ENCODE measurements around the gene SOX12. TPM values are rescaled to one million over a fixed set of nuclear protein-coding genes. Genes with fewer than 3 reads are reported as not detected.

SOX12 gene
- total and polyA plus RNA-seq, 2 donors (not counting 1 experiment from before 2014, with no cell fraction given) = 5.3 to 13.6 TPM

DNA sequence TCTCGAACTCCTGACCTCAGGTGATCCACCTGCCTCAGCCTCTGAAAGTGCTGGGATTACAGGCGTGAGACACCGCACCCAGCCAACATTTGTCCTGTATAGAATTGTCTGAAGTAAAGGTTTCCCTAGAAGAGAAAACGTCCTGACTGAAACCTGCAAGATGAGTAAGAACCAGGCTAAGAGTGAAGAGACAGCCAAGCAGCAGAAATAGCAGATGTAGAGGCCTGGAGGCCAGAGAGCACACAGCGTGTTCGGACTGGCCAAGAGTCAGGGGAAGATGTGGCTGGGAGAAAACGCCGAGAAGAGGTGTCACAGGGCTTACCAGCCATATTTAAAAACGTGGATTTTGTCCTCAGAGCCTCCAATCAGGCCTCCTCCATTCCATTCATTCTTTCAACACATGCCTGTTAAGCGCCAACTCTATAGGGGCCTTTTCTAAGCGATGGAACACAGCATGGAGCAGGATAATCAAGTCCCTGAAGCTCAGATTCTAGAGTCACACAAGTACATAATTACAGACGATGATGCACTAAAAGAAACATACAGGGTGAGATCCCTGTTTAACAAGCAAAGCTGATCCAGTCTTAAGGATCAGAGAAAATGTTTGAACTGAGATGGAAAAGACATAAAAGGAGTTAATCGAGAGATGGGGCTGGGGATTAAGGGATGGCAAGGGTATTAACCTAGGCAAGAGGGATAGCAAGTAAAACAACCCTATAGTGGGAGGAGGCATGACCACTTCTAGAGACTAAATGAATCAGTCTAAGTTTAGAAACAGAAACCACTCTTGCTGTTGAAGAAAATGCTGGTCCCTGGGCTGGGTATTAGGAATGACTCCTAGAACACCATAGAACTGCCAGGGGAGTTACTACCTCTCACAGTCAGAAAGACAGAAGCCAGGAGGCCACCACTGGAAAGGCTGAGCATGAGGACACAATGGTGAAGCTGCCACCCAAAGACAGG, 23.2 kb upstream of the SOX12 start:
- peaks cover 0 to 9% of the 10 kb centered on the region in 2 experiments for H3K36me3 ChIP-seq (replicated peaks in 1 of 2; ENCODE audit: control extremely low read depth in 1 of 2, control insufficient read depth in 1 of 2, extremely low read depth in 1 of 2, insufficient read depth in 2 of 2, low read length in 1 of 2)
- ChIA-PET POLR2A (interaction anchor here (2.5 kb wide), 1 partner anchor 24 kb away, joined by 10 read pairs; the partner anchor contains the start of gene SOX12), CTCF (interaction anchor here (7.7 kb wide), 1 partner anchor 21 kb away, joined by 58 read pairs; the partner anchor contains the start of gene SOX12)
- Mint-ChIP-seq H3K9me3 (ENCODE audit: insufficient read depth) (no peaks in the 10 kb centered on the region), H3K4me1 (peaks cover 30% of the 10 kb centered on the region), H3K27ac (no peak overlapping the region), H3K27me3 (no peaks in the 10 kb centered on the region), H3K4me3 (no peak overlapping the region)
- H3K79me2 ChIP-seq (ENCODE audit: control insufficient read depth, insufficient read depth, low read length) = peaks cover 6% of the 10 kb centered on the region
- TF ChIP-seq CTCF (IDR thresholded peaks at IDR 0.05) = no peak
- TF ChIP-seq EZH2 (IDR thresholded peaks at IDR 0.05; ENCODE audit: borderline replicate concordance, insufficient read depth, low read depth, low read length, poor library complexity, severe bottlenecking) = no peak
- H3K27ac ChIP-seq (ENCODE audit: low read length in 2 of 2) = no peak overlapping the region
- H3K4me1 ChIP-seq (ENCODE audit: control insufficient read depth in 2 of 2, insufficient read depth in 2 of 2, low read length in 2 of 2) = peaks cover 10 to 21% of the 10 kb centered on the region in 2 donors
- H3K4me2 ChIP-seq (replicated peaks; ENCODE audit: low read depth, low read length, poor library complexity, severe bottlenecking) = no peak overlapping the region
- H4K20me1 ChIP-seq (ENCODE audit: control insufficient read depth, insufficient read depth, low read length, poor library complexity, severe bottlenecking) = peaks cover 28% of the 10 kb centered on the region
- no peaks in the 10 kb centered on the region for H3K9me3 ChIP-seq (ENCODE audit: control extremely low read depth in 1 of 3, control insufficient read depth in 2 of 3, insufficient read depth in 1 of 3, low read length in 2 of 3)
- H2AFZ ChIP-seq (ENCODE audit: insufficient read depth, low read depth, low read length, poor library complexity, severe bottlenecking) = no peak overlapping the region
- intact Hi-C loops (cut with micrococcal nuclease) = no loop called here
- H3K9ac ChIP-seq (ENCODE audit: low read length) = no peak overlapping the region
- ATAC-seq (ENCODE audit: low read depth) = no peak
- WGBS (ENCODE audit: insufficient coverage) = 88% methylated on average over 12 of the region's 13 CpGs
- no peaks in the 10 kb centered on the region for H3K27me3 ChIP-seq (replicated peaks in 1 of 4; ENCODE audit: control extremely low read depth in 1 of 4, control insufficient read depth in 3 of 4, insufficient read depth in 4 of 4, low read length in 3 of 4)
- DNase-seq = no peak
- H3K4me3 ChIP-seq (ENCODE audit: control extremely low read depth in 1 of 5, extremely low read depth in 1 of 5, insufficient read depth in 1 of 5, low read depth in 2 of 5, low read length in 4 of 5) = no peak overlapping the region

- Histone ChIP-seq H3K4me3 (ENCODE audit: control extremely low read depth in 1 of 5, extremely low read depth in 1 of 5, insufficient read depth in 1 of 5, low read depth in 2 of 5, low read length in 4 of 5) (no peak overlapping the region), H3K9ac (ENCODE audit: low read length) (no peak overlapping the region), H3K4me2 (replicated peaks; ENCODE audit: low read depth, low read length, poor library complexity, severe bottlenecking) (no peak overlapping the region), H3K79me2 (ENCODE audit: control insufficient read depth, insufficient read depth, low read length) (no peaks in the 10 kb centered on the region), H4K20me1 (ENCODE audit: control insufficient read depth, insufficient read depth, low read length, poor library complexity, severe bottlenecking) (peaks cover 12% of the 10 kb centered on the region), H3K36me3 (replicated peaks in 1 of 2; ENCODE audit: control extremely low read depth in 1 of 2, control insufficient read depth in 1 of 2, extremely low read depth in 1 of 2, insufficient read depth in 2 of 2, low read length in 1 of 2) (peaks cover 0 to 2% of the 10 kb centered on the region in 2 experiments), H3K9me3 (ENCODE audit: control extremely low read depth in 1 of 3, control insufficient read depth in 2 of 3, insufficient read depth in 1 of 3, low read length in 2 of 3) (peaks cover 0 to 4% (median 0%) of the 10 kb centered on the region in 3 donors), H2AFZ (ENCODE audit: insufficient read depth, low read depth, low read length, poor library complexity, severe bottlenecking) (no peak overlapping the region), H3K4me1 (ENCODE audit: control insufficient read depth in 2 of 2, insufficient read depth in 2 of 2, low read length in 2 of 2) (peaks cover 8 to 13% of the 10 kb centered on the region in 2 donors), H3K27me3 (replicated peaks in 1 of 4; ENCODE audit: control extremely low read depth in 1 of 4, control insufficient read depth in 3 of 4, insufficient read depth in 4 of 4, low read length in 3 of 4) (no peaks in the 10 kb centered on the region), H3K27ac (ENCODE audit: low read length in 2 of 2) (no peak overlapping the region)
- Mint-ChIP-seq H3K9me3 (ENCODE audit: insufficient read depth) (no peaks in the 10 kb centered on the region), H3K27me3 (no peaks in the 10 kb centered on the region), H3K4me1 (peaks cover 15% of the 10 kb centered on the region), H3K27ac (no peak overlapping the region), H3K4me3 (no peak overlapping the region)
- DNase-seq (no peak), ATAC-seq (ENCODE audit: low read depth) (no peak)
- no peak for TF ChIP-seq CTCF (IDR thresholded peaks at IDR 0.05)
- TF ChIP-seq EZH2 (IDR thresholded peaks at IDR 0.05; ENCODE audit: borderline replicate concordance, insufficient read depth, low read depth, low read length, poor library complexity, severe bottlenecking) = no peak
- WGBS (ENCODE audit: insufficient coverage) = no CpG with 5 or more reads among the region's 11 CpGs
- ChIA-PET POLR2A (interaction anchor here (1.0 to 1.6 kb wide), 2 partner anchors 17 to 18 kb away, joined by 3 read pairs; no protein-coding TSS in a partner anchor), CTCF (no interaction called here)
- intact Hi-C loops (cut with micrococcal nuclease) = no loop called here
Observed at GRCh38 chr20:305745-306144, 19.6 kb upstream of the SOX12 start.

Data from B cell (primary cell).